Measurements from ENCODE around the gene PSMA8.
"Not testable (repeated sequence)": the region's sequence is repeated elsewhere in the genome, so short reads cannot be mapped to it uniquely, and the experiment has no call there.

The PSMA8 gene

DNA sequence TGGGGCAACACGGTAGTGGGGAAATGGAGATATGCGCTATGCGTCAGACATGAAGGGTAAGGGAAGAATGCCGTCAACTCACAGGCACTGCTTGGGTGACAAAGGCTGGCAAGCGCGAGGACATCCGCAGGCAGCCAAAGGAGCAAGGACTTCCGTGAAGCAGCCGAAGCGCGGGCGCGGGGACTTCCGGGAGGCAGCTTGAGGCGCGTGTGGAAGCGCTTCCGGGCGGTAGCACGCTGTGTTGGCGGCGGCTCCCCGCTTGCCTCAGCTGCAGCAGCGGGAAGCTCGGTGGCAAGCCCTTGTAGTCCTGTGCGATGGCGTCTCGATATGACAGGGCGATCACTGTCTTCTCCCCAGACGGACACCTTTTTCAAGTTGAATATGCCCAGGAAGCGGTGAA, at the start of gene PSMA8:
PSMA8 (plus strand) TSS at position 218 of the 400 bp plus-strand sequence; CDS start at position 315, 97 bp downstream.
- DNase-seq (ENCODE audit: low spot score) = peak; percentile 23

DNA sequence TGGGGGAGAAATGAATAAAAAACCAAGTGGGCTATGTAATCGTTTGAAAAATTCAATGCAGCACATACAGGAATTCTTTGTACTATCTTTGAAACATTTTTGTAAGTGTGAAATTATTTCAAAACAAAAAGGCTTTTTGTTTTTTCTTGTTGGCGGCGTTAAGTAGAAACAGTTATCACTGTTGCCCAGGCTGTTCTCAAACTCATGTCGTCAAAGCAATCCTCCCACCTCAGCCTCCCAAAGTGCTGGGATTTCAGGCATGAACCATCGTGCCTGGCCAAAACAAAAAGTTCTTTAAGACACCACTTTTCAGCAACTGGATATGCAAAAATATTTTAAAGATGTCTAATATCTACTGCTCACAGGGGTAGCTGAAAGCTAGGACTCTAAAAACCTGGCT, 48.6 kb upstream of the PSMA8 start:
- DNase-seq (ENCODE audit: low spot score) = no peak

DNA sequence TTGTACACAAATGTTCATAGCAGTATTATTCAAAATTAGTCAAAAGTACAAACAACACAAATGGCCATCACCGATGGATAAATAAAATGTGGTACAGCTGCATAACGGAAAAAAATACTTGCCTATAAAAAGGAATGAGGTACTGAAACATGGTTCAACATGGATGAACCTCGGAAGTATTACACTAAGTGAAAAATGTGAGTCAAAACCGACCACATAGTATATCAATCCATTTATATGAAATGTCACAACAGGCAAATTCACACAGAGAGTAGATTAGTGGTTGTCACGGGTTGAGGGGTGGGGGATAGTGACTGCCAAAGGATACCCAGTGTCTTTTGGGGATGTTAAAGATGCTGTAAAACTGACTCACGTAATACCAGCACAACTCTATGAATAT, 46.7 kb upstream of the PSMA8 start:
- no peak for DNase-seq (ENCODE audit: low spot score)

DNA sequence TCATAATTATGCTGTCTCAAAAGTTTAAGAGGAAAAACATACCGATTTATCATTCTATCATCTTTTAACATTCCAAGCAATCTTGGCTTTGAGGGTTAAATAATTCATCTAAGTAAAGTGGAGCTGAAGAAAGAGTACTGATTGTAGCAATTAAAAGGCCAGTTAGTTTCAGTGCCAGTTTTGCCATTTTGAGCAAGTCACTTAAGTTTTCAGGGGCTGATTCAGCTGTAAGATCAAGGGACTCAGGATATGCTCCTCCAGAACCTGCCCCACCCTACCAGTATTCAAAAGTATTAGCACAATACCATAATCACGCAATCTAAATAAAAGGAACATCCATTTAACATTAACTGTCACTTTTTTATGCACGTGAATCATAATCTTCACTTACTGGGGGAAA, 45.2 kb upstream of the PSMA8 start:
- no peak for DNase-seq (ENCODE audit: low spot score)

DNA sequence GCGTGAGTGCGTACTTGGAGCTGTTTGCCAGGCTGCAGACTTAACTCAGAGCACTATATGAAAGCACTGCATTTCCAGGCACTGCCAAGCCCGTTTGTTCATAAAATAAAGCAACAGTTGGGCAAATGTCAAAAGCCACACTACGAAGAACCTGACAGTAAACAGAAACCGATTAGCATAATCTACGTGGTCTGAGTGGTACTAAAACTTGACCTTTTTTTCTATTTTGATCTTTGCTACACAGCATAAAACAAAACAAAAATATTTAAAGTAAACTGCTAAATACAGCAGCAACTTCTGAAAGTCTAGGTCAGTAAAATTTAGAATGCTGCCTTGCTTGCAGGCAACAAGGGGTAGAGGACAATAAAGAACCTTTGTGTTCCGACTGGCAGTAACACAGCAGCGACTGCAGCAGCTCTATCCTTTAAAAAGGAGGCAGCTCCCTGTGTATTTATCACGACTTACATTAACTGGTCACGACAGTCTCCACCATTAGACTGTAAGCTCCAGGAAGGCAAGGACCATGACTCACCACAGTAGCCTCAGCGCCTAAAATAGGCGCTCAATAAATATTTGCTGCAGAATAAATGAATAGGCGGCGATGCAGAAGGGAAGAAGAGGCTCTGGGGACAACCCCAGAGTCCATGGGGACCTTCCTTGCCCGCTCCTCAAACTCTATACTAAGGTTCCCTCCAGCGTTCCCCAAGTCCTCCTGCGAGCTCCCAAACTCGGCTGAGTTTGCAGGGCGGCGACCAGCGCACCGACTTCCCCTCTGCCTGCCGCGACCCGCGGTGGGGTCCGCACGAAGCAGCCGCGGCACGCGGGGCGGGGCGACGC, 44.2 kb upstream of the PSMA8 start:
- no peak for DNase-seq (ENCODE audit: low spot score)

DNA sequence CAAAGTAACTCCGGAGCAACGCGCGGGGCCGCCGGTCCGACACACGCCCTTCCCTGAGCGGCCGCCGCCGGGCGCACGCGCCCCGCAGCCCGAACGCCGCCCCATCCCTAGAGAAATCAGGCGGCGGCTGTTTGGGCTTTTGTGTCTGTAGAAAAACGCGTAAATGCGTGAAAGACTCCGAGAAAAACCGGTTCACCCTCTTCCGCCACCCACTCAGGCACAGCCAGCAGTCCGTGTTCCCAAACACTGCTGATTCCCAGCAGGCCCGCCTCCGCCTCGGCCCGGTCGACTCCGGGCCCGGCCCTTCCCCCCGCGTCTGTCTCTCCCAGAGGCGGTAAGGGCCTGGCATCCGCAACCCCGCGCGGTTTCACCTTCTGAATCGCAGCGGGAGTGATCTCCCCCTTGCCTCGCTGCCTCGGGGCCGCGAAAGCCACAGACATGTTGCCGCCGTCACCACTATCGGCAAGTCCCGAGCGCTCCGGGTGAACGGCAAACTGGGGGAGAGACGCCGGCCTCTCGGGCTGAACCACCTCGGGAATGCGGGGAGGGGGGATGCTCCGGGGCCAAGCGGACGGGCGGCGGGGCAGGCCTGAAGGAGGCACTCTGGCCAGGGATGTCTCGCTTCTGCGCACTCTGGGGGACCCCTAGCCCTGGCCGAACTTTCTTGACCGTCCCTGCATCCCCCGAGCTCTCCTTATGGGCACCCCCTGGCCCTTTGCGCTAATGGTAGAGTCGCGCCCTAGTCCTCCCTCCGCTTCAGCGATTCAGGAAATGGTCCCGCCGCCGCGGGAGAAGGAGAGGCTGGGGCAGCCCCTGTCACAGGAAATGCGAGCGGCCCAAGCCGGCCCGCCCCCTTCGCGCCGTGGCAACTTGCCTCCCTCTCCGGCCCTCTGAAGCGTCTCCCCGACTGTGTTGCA, 43.3 kb upstream of the PSMA8 start, which contains the start of gene SS18:
SS18 (minus strand) TSS at position 484 of the 917 bp plus-strand sequence; CDS start at position 440, 44 bp downstream.
- DNase-seq (ENCODE audit: low spot score) = peak; percentile 92

DNA sequence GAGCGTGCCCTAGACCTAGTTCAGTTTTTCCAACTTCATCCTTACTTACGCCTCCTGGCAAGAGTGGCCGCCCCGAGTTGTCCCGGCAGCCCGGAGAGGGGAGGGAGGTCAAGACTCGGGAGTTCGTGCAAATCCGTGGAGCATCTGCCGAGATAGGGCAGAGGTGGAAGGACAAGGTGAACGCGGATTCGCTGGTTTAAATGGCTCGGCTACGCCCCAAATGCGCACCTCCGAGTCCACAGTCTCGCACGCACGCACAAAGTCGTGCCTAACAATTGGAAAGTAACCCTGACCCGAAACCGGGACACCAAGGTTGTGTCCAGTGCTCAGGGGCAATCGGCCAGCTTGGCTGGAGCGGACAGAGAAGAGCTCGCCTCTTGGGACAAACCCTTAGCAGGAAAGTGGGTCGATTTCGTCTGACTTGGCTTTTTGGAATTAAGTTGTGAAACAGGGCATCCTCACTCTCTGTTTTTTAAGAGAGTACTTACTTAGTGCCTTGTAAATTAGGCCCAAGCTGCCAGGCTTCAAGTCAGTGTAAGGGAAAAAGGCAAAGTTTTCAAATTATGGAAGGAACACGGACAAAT, 42.5 kb upstream of the PSMA8 start:
- DNase-seq (ENCODE audit: low spot score) = no peak

DNA sequence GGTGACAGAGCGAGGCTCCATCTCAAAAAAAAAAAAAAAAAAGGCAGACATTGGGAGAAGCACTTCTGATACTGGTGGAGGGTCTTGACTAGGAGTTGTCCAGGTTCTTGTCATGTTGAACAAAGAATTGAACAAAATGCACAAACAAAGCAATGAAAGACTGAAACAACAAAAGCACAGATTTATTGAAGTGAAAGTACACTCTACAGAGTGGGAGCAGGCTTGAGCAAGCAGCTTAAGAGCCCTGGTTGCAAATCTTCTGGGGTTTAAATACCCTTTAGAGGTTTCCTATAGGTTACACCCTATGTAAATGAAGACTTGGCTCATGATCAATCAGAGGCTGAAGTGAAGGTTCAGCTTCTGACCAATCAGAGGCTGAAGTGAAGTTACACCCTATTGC, 36.8 kb upstream of the PSMA8 start:
- no peak for DNase-seq (ENCODE audit: low spot score)

DNA sequence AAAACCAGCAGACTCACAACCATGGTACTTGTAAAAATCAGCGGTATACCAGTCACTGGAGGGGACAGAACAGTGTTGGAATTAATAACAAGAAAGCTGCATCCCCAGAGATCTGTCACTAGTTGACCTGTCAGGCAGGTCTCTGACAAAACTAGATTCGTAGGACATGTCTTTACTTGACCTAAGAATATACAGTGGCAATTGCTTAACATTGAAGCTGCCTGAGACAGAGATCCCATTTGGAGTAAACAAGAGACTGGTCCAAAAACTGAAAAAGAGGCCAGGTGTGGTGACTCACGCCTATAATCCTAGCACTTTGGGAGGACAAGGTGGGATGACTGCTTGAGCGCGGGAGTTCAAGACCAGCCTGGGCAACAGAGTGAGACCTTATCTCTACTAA, 36.1 kb upstream of the PSMA8 start:
- no peak for DNase-seq (ENCODE audit: low spot score)

DNA sequence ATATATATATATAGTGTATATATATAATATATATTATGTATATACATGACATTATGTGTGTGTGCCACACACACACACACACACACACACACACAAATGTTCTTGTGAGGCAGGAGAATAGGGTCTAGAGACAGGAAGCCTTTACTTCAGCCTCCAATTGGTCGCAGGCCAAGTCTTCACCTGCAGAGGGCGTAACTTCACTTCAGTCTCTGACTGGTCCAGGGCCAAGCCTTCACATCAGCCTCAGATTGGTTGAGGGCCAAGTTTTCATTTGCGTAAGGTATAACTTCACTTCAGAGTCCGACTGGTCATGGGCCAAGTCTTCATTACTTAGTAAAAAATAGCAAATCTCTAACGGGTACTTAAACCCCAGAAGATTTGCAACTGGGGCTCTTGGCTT, 30.1 kb upstream of the PSMA8 start:
- no peak for DNase-seq (ENCODE audit: low spot score)

DNA sequence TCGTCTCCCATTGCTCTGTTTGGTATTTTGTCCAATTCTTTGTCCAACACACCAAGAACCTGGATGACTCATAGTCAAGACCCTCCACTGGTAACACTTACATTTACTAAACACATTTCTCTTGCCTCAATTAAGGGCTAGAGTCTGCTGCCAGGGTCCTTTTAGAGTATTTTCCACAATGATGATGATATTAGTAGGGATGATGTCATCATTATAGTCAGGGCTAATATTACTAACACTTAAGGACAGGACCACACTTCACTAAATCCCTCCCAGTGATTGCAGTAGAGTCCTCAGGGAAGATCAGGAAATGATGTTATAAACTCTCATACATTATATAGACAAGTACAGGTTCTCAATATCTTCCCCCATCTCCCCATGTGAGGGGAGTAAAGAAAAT, 29.6 kb upstream of the PSMA8 start:
- DNase-seq (ENCODE audit: low spot score) = no peak

DNA sequence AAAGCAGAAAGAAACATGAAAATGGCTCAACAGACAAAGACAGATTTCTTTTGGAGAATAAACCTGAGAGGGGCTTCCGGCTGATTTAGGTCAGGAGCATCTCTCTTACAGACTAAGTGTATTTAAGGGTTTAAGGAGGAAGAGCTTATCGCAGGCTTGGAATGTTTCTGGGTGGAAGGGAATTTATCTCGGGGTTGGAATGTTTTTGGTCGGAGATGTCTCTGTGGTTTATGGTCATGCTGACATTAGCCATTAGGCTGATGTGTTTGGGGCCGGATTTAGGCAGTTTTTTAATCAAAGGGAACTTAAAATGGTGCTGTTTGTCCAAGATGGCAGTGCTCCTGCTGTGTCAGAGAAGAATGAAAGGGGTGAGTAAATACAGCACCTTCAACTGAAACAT, 14.4 kb upstream of the PSMA8 start:
- DNase-seq (ENCODE audit: low spot score) = no peak

DNA sequence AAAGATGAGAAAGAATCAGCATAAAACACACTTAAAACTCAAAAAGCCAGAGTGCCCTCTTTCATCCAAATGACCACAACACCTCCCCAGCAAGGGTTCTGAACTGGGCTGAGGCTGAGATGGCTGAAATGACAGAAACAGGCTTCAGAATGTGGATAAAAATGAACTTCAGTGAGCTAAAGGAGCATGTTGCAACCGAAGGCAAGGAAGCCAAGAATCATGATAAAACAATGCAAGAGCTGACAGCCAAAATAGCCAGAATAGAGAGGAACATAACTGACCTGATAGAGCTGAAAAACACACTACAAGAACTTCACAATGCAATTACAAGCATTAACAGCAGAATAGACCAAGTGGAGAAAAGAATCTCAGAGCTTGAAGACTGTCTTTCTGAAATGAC, 12.2 kb upstream of the PSMA8 start:
- DNase-seq (ENCODE audit: low spot score) = no peak

DNA sequence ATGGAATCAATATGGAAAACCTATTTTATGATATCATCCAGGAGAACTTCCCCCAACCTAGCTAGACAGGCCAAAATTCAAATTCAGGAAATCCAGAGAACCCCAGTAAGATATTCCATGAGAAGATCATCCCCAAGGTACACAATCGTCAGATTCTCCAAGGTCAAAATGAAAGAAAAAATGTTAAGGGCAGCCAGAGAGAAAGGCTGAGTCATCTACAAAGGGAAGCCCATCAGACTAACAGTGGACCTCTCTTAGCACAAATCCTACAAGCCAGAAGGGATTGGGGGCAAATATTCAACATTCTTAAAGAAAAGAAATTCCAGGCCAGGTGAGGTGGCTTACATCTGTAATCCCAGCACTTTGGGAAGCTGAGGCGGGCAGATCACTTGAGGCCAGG, 11.7 kb upstream of the PSMA8 start:
- DNase-seq (ENCODE audit: low spot score) = not testable (repeated sequence)

DNA sequence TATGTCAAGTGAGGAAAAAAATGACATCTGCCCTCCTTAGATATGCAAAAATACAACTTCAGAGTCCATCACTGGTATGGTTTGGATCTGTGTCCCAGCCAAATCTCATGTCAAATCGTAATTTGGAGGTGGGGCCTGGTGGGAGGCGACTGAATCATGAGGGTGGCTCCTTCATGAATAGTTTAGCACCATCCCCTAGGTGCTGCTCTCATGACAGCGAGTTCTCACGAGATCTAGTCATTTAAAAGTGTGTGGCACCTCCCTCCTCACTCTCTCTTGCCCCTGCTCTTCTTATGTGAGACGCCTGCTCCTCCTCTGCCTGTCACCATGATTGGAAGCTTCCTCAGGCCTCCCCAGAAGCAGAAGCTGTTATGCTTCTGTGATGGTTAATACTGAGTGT, 5.9 kb upstream of the PSMA8 start:
- DNase-seq (ENCODE audit: low spot score) = no peak

DNA sequence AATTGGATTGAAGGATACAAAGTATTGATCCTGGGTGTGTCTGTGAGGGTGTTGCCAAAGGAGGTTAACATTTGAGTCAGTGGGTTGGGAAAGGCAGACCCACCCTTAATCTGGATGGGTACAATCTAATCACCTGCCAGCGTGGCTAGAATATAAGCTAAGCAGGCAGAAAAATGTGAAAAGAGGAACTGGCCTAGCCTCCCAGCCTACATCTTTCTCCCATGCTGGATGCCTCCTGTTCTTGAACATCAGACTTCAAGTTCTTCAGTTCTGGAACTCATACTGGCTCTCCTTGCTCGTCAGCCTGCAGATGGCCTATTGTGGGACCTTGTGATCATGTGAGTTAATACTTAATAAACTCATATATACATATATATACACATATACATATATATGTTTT, 5.5 kb upstream of the PSMA8 start:
- DNase-seq (ENCODE audit: low spot score) = not testable (repeated sequence)

DNA sequence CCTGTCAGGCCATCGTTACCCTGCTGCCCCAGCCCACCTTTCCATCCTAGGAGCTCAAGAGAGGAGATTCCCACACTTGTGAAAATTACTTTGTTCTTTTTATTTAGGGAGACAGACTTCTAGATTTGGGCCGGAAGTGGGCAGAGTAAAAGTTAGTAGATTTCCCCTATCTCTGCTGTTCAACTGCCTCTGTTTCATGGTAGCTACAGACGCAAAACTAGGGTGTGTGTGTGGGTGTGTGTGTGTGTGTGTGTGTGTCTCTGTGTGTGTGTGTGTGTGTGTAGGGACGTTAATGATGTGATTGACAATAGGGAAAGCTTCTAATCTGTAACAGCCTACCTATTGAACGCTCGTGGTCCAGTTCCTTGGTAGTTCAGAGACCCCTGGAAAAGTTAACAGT, 438 bp downstream of the PSMA8 start:
- DNase-seq (ENCODE audit: low spot score) = no peak

DNA sequence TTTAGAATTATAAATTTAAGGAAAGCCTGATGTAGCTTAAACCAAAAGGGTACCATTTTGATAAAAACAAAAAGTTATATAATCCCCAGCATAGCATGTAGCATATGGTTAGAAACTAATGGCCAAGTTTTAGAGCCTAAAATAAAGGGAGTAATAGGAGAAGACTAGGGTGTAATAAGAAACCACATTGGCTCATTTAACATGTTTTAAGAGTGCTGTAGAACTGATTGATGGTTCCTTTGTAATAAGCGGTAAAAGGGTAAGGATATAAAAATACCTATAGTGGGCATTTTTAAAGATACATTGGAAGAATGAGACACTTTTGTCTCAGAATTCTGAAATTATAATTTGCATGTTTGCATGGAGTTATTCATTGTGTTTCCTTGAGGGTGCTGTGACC, 1.9 kb downstream of the PSMA8 start:
- DNase-seq (ENCODE audit: low spot score) = no peak

DNA sequence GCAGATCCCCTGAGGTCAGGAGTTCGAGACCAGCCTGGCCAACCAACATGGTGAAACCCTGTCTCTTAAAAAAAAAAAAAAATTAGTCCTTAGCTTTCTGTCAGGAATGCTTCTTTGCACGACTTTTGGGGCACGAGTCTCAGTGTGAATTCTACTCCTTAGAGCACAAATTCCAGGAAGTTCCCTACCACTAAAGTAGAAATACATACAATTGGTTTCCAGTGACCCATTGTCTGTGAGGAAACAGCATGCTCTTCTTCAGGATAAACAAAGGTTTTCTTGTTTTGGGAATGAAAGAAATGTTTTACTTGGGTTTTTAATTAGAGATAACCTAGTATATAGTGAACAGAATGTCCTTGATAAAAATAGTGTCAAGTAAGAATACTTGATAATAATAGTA, 23.7 kb downstream of the PSMA8 start:
- DNase-seq (ENCODE audit: low spot score) = no peak

DNA sequence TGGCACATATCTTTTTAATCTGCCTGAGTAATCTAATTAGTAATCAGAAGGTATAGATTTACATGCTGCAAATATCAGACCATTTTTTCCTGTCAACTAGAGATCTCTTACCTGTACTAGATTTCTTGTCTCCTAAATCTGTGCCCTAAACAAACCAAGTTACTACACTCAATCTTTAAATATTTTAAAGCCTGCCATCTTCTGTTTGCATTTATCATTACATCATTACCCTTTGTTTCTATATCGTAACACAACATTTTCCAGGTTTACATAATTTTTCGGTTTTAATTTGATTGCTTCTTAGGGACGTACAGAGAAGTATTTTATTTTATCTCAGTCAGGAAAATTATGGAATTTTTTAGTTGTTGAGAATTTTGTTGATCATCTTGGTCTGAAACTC, 25.7 kb downstream of the PSMA8 start:
- DNase-seq (ENCODE audit: low spot score) = peak; percentile 21

DNA sequence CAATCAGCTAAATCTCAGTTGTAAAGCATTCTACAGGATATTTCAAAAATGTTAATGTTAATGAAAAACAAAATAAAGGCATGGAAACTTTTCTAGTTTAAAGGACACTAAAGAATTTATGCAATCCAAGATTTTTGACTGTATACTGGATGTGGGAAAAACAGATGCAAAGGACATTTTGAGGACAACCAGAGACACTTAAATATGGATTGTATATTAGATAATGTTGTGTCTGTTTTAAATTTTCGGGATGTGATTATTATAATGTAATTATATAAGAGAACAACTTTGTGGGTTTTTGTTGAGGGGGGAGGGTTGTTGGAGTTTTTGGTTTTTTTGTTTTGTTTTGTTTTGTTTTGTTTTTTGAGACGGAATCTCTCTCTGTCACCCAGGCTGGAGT, 30.9 kb downstream of the PSMA8 start:
- no peak for DNase-seq (ENCODE audit: low spot score)

DNA sequence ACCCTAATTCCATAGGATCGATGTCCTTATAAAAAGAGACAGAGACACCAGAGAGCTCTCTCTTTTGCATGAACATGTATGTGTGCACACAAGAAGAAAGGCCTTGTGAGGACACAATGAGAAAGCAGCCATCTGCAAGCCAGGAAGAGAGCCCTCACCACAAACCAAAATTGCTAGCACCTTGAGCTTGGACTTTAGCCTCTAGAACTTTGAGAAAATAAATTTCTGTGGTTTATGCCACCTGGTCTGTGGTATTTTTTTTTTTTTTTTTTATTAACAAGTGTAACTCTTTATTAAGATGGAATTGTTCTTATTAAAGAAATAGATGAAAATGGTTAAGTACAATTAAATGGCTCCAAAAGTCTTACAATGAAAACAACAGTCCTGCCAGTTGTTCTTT, 33.9 kb downstream of the PSMA8 start:
- DNase-seq (ENCODE audit: low spot score) = not testable (repeated sequence)

DNA sequence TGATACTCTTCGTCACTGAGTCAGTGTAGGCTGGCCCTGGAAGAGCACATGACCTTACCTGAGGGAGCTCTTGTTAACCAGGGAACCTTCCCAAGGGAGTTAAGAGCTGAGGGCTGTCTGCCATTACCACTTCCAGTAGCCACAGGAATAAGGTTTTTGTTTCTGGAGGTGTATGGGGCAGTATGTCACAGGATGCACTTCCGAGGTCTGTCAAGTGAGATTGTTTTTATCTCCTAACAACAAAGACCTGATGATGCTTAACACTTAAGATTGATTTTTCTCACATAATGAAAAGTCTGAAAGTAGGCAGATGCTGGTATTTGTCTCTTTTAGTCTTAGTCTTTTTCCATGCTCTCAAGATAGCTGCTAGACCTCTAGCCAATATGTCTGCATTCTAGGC, 41.8 kb downstream of the PSMA8 start:
- no peak for DNase-seq (ENCODE audit: low spot score)
